ENCODE measurements around the gene SKA2.

DNA sequence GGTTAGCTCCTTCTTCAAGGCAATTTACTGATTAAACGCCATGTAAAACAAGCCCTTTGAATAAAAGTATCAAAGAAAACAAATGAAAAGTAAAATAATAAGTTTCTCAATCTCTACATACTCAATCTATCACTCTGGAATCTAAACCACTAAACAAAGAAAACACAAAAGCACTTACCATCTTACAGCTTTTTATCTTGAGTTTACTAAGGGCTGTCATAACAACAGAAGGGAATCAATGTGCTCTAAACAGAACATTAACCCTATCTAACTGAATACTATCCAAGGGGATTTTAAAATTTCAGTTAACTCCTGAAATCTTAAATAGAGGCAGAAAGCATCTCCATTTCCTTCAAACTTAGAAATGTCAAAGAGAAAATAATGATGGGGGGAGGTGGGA, 3.4 kb downstream of the SKA2 start:
- TF ChIP-seq, protein P1, sequence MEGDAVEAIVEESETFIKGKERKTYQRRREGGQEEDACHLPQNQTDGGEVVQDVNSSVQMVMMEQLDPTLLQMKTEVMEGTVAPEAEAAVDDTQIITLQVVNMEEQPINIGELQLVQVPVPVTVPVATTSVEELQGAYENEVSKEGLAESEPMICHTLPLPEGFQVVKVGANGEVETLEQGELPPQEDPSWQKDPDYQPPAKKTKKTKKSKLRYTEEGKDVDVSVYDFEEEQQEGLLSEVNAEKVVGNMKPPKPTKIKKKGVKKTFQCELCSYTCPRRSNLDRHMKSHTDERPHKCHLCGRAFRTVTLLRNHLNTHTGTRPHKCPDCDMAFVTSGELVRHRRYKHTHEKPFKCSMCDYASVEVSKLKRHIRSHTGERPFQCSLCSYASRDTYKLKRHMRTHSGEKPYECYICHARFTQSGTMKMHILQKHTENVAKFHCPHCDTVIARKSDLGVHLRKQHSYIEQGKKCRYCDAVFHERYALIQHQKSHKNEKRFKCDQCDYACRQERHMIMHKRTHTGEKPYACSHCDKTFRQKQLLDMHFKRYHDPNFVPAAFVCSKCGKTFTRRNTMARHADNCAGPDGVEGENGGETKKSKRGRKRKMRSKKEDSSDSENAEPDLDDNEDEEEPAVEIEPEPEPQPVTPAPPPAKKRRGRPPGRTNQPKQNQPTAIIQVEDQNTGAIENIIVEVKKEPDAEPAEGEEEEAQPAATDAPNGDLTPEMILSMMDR (IDR thresholded peaks at IDR 0.05), result no peak
- TF ChIP-seq POLR2A (IDR thresholded peaks at IDR 0.05), result no peak

Data from adrenal gland (tissue), 5 donors.